ENCODE results near the gene CCDC148. TPM values are rescaled to one million over a fixed set of nuclear protein-coding genes. Genes with fewer than 3 reads are reported as not detected.

CCDC148 gene
- total and polyA plus RNA-seq, 4 donors: 0.02 to 0.42 (median 0.31) TPM

GRCh38 chr2:158253170-158253569 is 203.4 kb downstream of the CCDC148 start:
- Histone ChIP-seq H3K9me3 (ENCODE audit: control insufficient read depth in 4 of 4, low read length in 3 of 4) (no peaks in the 10 kb centered on the region), H3K4me3 (ENCODE audit: low read depth in 1 of 3, low read length in 3 of 3) (no peak overlapping the region), H3K36me3 (ENCODE audit: control insufficient read depth in 4 of 4, insufficient read depth in 3 of 4, low read depth in 1 of 4, low read length in 3 of 4) (no peaks in the 10 kb centered on the region), H3K27me3 (ENCODE audit: control insufficient read depth in 4 of 4, insufficient read depth in 4 of 4, low read length in 3 of 4) (no peaks in the 10 kb centered on the region), H3K9ac (ENCODE audit: low read depth in 1 of 2, low read length in 2 of 2) (no peak overlapping the region), H3K4me1 (ENCODE audit: control insufficient read depth in 4 of 4, insufficient read depth in 4 of 4, low read length in 3 of 4) (no peaks in the 10 kb centered on the region), H3K27ac (ENCODE audit: low read depth in 1 of 2, low read length in 2 of 2) (no peak overlapping the region)
- 91% methylated on average over 1 of the region's 1 CpG for WGBS
- TF ChIP-seq EGR1 (IDR thresholded peaks at IDR 0.05; ENCODE audit: low read depth in 2 of 2) (no peak), RXRA (IDR thresholded peaks at IDR 0.05) (no peak)
- DNase-seq (ENCODE audit: low spot score): no peak

GRCh38 chr2:158251356-158251755 is 205.2 kb downstream of the CCDC148 start:
- H3K36me3 ChIP-seq (ENCODE audit: control insufficient read depth in 4 of 4, insufficient read depth in 3 of 4, low read depth in 1 of 4, low read length in 3 of 4): no peaks in the 10 kb centered on the region
- H3K4me1 ChIP-seq (ENCODE audit: control insufficient read depth in 4 of 4, insufficient read depth in 4 of 4, low read length in 3 of 4): no peaks in the 10 kb centered on the region
- H3K4me3 ChIP-seq (ENCODE audit: low read depth in 1 of 3, low read length in 3 of 3): no peak overlapping the region
- H3K27me3 ChIP-seq (ENCODE audit: control insufficient read depth in 4 of 4, insufficient read depth in 4 of 4, low read length in 3 of 4): no peaks in the 10 kb centered on the region
- no peak for DNase-seq (ENCODE audit: low spot score)
- 85% methylated on average over 3 of the region's 3 CpGs for WGBS
- H3K27ac ChIP-seq (ENCODE audit: low read depth in 1 of 2, low read length in 2 of 2): no peak overlapping the region
- H3K9ac ChIP-seq (ENCODE audit: low read depth in 1 of 2, low read length in 2 of 2): no peak overlapping the region
- TF ChIP-seq, protein P1, sequence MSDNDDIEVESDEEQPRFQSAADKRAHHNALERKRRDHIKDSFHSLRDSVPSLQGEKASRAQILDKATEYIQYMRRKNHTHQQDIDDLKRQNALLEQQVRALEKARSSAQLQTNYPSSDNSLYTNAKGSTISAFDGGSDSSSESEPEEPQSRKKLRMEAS (IDR thresholded peaks at IDR 0.05): no peak
- TF ChIP-seq, protein P2, sequence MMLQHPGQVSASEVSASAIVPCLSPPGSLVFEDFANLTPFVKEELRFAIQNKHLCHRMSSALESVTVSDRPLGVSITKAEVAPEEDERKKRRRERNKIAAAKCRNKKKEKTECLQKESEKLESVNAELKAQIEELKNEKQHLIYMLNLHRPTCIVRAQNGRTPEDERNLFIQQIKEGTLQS (IDR thresholded peaks at IDR 0.05): no peak
- TF ChIP-seq CTCF (IDR thresholded peaks at IDR 0.05; ENCODE audit: low read depth, low read length, missing input control) (no peak), TAF1 (conservative IDR thresholded peaks at IDR 0.05) (no peak), FOXA1 (IDR thresholded peaks at IDR 0.05) (no peak), SP1 (IDR thresholded peaks at IDR 0.05) (no peak), JUND (IDR thresholded peaks at IDR 0.05) (no peak), EGR1 (IDR thresholded peaks at IDR 0.05; ENCODE audit: low read depth in 2 of 2) (no peak), HNF4G (IDR thresholded peaks at IDR 0.05) (no peak), NR2F2 (IDR thresholded peaks at IDR 0.05) (no peak), YY1 (IDR thresholded peaks at IDR 0.05) (no peak), HNF4A (conservative IDR thresholded peaks at IDR 0.05) (no peak), GABPA (IDR thresholded peaks at IDR 0.05 in 1 of 2, conservative IDR thresholded peaks at IDR 0.05 in 1 of 2) (no peak)
- TF ChIP-seq, protein P3, sequence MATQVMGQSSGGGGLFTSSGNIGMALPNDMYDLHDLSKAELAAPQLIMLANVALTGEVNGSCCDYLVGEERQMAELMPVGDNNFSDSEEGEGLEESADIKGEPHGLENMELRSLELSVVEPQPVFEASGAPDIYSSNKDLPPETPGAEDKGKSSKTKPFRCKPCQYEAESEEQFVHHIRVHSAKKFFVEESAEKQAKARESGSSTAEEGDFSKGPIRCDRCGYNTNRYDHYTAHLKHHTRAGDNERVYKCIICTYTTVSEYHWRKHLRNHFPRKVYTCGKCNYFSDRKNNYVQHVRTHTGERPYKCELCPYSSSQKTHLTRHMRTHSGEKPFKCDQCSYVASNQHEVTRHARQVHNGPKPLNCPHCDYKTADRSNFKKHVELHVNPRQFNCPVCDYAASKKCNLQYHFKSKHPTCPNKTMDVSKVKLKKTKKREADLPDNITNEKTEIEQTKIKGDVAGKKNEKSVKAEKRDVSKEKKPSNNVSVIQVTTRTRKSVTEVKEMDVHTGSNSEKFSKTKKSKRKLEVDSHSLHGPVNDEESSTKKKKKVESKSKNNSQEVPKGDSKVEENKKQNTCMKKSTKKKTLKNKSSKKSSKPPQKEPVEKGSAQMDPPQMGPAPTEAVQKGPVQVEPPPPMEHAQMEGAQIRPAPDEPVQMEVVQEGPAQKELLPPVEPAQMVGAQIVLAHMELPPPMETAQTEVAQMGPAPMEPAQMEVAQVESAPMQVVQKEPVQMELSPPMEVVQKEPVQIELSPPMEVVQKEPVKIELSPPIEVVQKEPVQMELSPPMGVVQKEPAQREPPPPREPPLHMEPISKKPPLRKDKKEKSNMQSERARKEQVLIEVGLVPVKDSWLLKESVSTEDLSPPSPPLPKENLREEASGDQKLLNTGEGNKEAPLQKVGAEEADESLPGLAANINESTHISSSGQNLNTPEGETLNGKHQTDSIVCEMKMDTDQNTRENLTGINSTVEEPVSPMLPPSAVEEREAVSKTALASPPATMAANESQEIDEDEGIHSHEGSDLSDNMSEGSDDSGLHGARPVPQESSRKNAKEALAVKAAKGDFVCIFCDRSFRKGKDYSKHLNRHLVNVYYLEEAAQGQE (IDR thresholded peaks at IDR 0.05): no peak
- no peaks in the 10 kb centered on the region for H3K9me3 ChIP-seq (ENCODE audit: control insufficient read depth in 4 of 4, low read length in 3 of 4)
